ENCODE measurements around the gene KCNT2. TPM values are rescaled to one million over a fixed set of nuclear protein-coding genes. Genes with fewer than 3 reads are reported as not detected.

The KCNT2 gene
- total and polyA plus RNA-seq, 4 donors, result 1.7 to 11.2 (median 6.8) TPM

- Histone ChIP-seq H3K27ac (ENCODE audit: low read depth in 1 of 2, low read length in 2 of 2) (peak overlapping the region; percentile 85 to 88), H3K9ac (ENCODE audit: low read depth in 1 of 2, low read length in 2 of 2) (peak overlapping the region; percentile 90 to 98), H3K4me1 (ENCODE audit: control insufficient read depth in 4 of 4, insufficient read depth in 4 of 4, low read length in 3 of 4) (peaks cover 2 to 29% (median 13%) of the 10 kb centered on the region in 4 donors), H3K9me3 (ENCODE audit: control insufficient read depth in 4 of 4, low read length in 3 of 4) (no peaks in the 10 kb centered on the region), H3K4me3 (ENCODE audit: low read depth in 1 of 3, low read length in 3 of 3) (peak overlapping the region; percentile 51 to 85 (median 70)), H3K27me3 (ENCODE audit: control insufficient read depth in 4 of 4, insufficient read depth in 4 of 4, low read length in 3 of 4) (no peaks in the 10 kb centered on the region), H3K36me3 (ENCODE audit: control insufficient read depth in 4 of 4, insufficient read depth in 3 of 4, low read depth in 1 of 4, low read length in 3 of 4) (peaks cover 0 to 2% (median under 1%) of the 10 kb centered on the region in 4 donors)
- DNase-seq (ENCODE audit: low spot score), result no peak
- TF ChIP-seq JUND (IDR thresholded peaks at IDR 0.05), result no peak
- TF ChIP-seq ZBTB33 (IDR thresholded peaks at IDR 0.05), result no peak
- no peak for TF ChIP-seq CTCF (IDR thresholded peaks at IDR 0.05; ENCODE audit: low read depth, low read length, missing input control)
- no peak for TF ChIP-seq GABPA (IDR thresholded peaks at IDR 0.05 in 1 of 2, conservative IDR thresholded peaks at IDR 0.05 in 1 of 2)
- TF ChIP-seq SP1 (IDR thresholded peaks at IDR 0.05), result no peak
- no peak for TF ChIP-seq RAD21 (IDR thresholded peaks at IDR 0.05)
- TF ChIP-seq EGR1 (IDR thresholded peaks at IDR 0.05; ENCODE audit: low read depth in 2 of 2), result no peak
- no peak for TF ChIP-seq HNF4A (conservative IDR thresholded peaks at IDR 0.05)
- no peak for TF ChIP-seq NR2F2 (IDR thresholded peaks at IDR 0.05)
- TF ChIP-seq MAX (IDR thresholded peaks at IDR 0.05), result no peak
- no peak for TF ChIP-seq HNF4G (IDR thresholded peaks at IDR 0.05)
- no peak for TF ChIP-seq RXRA (IDR thresholded peaks at IDR 0.05)
- TF ChIP-seq FOXA2 (IDR thresholded peaks at IDR 0.05), result no peak
- no peak for TF ChIP-seq ATF3 (IDR thresholded peaks at IDR 0.05)
- TF ChIP-seq TAF1 (conservative IDR thresholded peaks at IDR 0.05), result no peak
- TF ChIP-seq REST (IDR thresholded peaks at IDR 0.05), result no peak
- 41% methylated on average over 3 of the region's 3 CpGs for WGBS
Measured at GRCh38 chr1:196655071-196655470, 46.8 kb upstream of the KCNT2 start.

GRCh38 chr1:196654271-196654670 is 46.0 kb upstream of the KCNT2 start:
- H3K4me3 ChIP-seq (ENCODE audit: low read depth in 1 of 3, low read length in 3 of 3), result peak overlapping the region; percentile 51 to 85 (median 70)
- WGBS, result 20% methylated on average over 2 of the region's 2 CpGs
- peak overlapping the region; percentile 85 to 88 for H3K27ac ChIP-seq (ENCODE audit: low read depth in 1 of 2, low read length in 2 of 2)
- DNase-seq (ENCODE audit: low spot score), result no peak
- no peaks in the 10 kb centered on the region for H3K27me3 ChIP-seq (ENCODE audit: control insufficient read depth in 4 of 4, insufficient read depth in 4 of 4, low read length in 3 of 4)
- TF ChIP-seq GABPA (IDR thresholded peaks at IDR 0.05 in 1 of 2, conservative IDR thresholded peaks at IDR 0.05 in 1 of 2), result no peak
- TF ChIP-seq HNF4A (conservative IDR thresholded peaks at IDR 0.05), result peak; percentile 43 to 55
- TF ChIP-seq FOXA1 (IDR thresholded peaks at IDR 0.05), result no peak
- peak; percentile 72 to 73 for TF ChIP-seq RXRA (IDR thresholded peaks at IDR 0.05)
- TF ChIP-seq RAD21 (IDR thresholded peaks at IDR 0.05), result peak in 1 of 2 donors; percentile 5
- no peaks in the 10 kb centered on the region for H3K9me3 ChIP-seq (ENCODE audit: control insufficient read depth in 4 of 4, low read length in 3 of 4)
- H3K36me3 ChIP-seq (ENCODE audit: control insufficient read depth in 4 of 4, insufficient read depth in 3 of 4, low read depth in 1 of 4, low read length in 3 of 4), result peaks cover 0 to 2% (median under 1%) of the 10 kb centered on the region in 4 donors
- H3K4me1 ChIP-seq (ENCODE audit: control insufficient read depth in 4 of 4, insufficient read depth in 4 of 4, low read length in 3 of 4), result peaks cover 2 to 23% (median 7%) of the 10 kb centered on the region in 4 donors
- H3K9ac ChIP-seq (ENCODE audit: low read depth in 1 of 2, low read length in 2 of 2), result peak overlapping the region; percentile 90 to 98

Measured in liver (tissue), 9 donors.